HG03565 (cell line): ENCODE measurements around the gene CLASP1.

Experiments
- ATAC-seq: cut with Tn5 transposase; IDR thresholded peaks from one replicate; pipeline ENCODE4 v1.9.1; 2021; ENCODE audit warnings: mild to moderate bottlenecking, moderate library complexity; ENCODE audit not compliant: unreplicated experiment

The CLASP1 gene

DNA sequence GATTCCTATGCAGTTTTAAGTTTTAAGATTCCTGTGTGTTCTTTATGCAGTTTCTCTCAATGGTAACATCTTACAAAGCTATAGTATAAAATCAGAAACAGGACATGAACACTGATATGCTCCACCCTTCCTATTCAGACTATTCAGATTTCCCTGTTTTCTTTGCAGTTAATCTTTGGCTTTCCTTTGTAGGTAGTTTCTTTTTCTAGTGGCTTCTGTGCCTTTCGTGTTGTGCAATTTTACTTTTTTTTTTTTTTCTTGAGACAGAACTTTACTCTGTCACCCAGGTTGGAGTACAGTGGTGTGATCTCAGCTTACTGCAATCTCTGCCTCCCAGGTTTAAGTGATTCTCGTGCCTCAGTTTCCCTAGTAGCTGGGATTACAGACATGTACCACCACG is 213.5 kb downstream of the CLASP1 start:
- ATAC-seq: no peak

- no peak for ATAC-seq
Measured at GRCh38 chr2:121431214-121431613, 218.0 kb downstream of the CLASP1 start.

- no peak for ATAC-seq
Measured at GRCh38 chr2:121429927-121430520, 219.2 kb downstream of the CLASP1 start.

- no peak for ATAC-seq
Measured at GRCh38 chr2:121429119-121429903, 220.0 kb downstream of the CLASP1 start.

DNA sequence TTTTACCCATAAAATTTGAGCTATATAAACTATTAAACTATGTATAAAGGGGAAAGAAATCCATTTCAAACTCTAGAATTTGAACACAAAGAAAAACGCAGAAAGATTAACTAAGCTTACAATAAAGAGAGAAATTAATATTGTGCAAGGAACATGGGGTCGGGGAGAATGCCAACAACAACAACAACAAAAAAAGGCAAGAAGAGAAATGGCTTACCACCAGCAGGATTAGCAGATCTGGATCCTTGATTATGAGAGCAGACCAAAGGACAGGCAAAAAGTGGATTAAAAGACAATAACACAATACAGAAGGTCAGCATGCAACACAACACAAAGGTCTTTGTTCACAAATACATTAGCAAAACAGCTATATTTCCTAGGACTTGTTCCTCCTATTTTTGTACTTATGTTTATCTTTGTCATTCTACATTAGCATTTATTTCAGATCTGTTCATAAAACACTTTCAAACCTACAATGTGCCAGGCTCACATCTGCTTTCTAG is 222.0 kb downstream of the CLASP1 start:
- no peak for ATAC-seq

DNA sequence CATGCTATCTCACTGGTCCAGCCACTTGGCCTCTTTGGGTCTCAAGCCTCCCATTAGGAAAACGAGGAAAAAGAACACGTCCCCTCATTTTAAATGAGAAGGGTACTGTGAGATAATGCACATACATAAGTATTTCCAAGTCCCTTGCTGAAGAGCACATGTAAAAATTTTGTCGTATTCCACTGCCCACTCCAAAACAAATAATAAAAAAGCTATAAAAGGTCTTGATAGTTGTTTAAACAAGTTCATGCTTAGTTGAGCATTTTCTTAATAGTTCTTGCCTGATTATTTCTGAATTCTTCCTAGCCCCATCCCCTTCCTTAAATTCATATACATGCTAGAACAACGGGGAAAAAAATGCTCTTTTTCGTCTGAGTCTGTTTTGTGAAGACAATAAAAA is 228.8 kb downstream of the CLASP1 start:
- ATAC-seq: no peak

GRCh38 chr2:121419081-121419699 is 230.1 kb downstream of the CLASP1 start:
- ATAC-seq: no peak

DNA sequence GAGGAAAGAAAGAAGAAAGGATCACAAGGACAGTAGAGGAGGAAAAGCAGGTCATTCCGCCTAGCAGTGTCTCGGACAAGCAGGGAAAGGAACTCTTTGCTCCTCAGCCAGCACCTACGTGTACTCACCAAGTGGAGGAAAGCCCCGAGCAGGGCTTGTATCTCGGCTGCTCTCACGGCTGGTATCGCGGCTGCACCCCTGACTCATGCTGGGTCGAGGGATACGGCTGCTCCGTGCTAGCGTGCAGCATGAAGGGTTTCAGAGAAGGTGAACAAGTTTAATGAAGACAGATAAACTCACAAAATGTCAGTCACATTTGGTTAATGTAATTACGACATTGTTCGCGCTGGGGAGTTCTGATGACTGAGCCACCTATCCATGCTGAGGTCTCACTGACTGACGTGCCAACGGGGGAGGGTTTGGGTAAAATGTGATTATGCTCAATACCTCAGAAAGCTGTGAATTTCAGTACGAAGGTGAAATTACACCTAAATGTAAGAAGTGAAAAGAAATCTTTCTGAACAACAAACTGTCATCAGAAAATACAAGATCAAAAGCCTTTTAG is 230.7 kb downstream of the CLASP1 start:
- no peak for ATAC-seq

GRCh38 chr2:121417826-121418225 is 231.4 kb downstream of the CLASP1 start:
- ATAC-seq: no peak

DNA sequence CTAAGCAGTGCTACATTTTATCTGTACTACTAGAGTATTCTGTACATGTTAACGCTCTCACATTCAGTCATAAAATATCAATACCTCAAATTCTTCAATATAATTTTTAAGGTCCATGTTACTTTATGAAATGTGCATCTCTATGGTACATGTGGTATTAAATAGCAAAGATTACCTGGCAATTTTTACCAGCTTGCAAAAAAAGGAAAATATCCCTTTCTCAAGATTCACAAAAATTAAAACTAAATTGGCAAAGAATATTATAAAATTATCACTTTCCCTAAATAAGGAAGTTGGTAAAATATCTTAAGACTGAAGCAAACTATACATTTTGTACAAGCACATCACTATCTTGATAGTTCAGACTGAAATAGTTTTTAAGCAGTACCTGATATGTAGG is 233.5 kb downstream of the CLASP1 start:
- ATAC-seq: no peak

DNA sequence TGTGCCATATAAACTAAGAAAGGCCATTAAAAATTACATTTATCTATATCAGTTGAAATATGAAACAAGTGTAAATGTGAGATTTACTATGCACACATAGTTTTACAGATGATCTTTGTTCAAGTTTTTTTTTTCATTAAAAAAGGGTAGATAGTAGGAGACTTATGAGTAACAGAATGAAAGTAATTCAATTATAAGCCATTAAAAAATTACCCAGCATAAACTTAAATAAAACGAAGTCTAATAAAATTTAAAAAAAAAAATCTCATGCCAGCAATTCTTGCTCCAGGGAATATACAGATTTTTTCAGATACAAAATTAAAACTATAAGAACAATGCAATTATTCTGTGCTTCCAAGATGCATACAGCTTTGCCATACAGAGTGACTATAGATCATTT is 236.9 kb downstream of the CLASP1 start:
- ATAC-seq: no peak

- no peak for ATAC-seq
Measured at GRCh38 chr2:121409966-121410365, 239.3 kb downstream of the CLASP1 start.

DNA sequence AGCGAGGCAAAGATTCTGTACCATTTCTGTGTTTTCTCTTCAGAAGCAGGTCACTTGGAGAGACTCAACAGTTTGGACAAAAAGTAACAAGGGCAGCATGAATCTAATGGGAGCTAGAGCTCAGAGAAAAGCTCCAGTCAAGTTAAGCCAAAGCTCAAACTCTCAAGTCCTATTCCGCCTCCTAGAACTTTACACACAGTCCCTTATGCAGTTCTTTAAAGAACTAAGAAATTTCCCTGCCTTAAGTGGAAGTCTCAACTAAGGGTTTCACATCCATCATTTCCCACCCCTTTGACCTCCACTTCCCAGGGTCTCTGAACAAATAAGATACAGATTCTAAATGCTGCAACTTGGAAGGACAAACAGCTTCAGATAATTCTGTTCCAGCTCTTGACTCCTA is 239.9 kb downstream of the CLASP1 start:
- ATAC-seq: no peak

DNA sequence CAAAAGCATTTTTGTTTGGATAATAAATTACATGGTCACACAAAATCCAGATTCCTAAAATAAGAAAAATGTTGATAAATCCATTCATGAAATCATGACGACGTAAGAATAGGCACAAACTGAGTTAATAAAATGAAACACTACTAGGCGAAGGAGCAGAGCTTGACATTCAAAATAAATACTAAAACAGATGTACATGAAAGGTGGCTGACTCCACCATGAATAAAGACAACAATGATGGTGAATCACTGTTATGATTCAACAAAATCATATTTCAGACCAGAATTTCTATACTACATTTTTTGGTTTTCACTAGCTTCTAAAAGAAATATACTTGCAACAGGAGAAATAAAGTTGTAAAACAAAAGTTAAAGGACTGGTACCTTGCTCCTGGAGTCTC is 240.6 kb downstream of the CLASP1 start:
- no peak for ATAC-seq

DNA sequence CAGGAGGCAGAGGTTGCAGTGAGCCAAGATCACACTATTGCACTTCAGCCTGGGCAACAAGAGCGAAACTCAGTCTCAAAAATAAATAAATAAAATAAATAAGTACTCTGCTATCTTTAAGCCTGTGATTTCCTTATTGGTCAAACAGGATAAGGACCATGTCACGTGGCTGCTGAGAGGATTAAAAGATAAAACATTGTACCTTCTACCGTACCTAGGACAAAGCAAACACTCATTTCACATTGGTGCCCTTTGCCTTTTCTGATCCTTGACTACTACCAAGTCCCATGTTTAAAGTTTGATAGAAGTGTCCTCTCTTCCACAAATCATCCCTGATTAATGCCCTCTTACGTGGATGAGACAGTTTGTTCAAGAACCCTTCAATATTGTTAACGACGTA is 244.0 kb downstream of the CLASP1 start:
- ATAC-seq: no peak

DNA sequence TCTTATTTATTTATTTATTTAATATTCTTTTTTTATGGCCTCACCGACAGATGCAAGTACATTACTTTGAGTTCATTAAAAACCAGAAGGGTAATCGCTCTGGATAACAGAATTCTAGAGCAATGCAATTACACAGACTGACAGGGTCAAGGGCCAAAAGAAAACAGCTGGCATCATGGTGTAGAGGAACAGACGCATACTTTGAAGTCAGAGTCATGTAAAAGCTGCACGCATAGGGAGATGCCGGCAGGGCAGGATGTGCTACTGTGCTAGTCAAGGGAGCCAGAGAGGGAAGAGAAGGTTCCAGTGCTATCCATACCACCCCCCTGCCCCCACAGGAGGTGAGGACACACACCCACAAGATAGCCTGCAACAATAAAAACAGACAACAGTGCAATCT is 249.1 kb downstream of the CLASP1 start:
- no peak for ATAC-seq

DNA sequence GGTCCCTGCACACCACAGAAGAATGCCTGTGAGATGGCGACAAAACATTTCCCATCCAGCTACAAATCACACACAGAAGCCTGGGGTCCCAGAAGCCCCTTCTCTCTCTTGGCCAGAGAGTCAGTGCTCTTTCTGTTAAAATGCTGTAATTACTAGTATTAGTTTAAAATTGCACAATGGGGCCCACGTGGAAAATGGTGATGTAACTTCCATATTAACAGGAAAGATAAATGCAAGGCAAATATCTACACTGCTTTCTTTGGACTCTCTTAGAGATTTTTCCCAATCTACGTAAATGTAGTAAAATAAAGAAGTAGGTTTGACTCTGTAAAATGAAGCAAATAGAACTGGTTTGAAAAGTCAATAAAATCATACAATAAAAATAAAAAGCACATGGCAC is 250.4 kb downstream of the CLASP1 start:
- no peak for ATAC-seq

- ATAC-seq: no peak
Measured at GRCh38 chr2:121390082-121390692, 259.1 kb downstream of the CLASP1 start.

GRCh38 chr2:121388371-121388770 is 260.9 kb downstream of the CLASP1 start:
- ATAC-seq: no peak

DNA sequence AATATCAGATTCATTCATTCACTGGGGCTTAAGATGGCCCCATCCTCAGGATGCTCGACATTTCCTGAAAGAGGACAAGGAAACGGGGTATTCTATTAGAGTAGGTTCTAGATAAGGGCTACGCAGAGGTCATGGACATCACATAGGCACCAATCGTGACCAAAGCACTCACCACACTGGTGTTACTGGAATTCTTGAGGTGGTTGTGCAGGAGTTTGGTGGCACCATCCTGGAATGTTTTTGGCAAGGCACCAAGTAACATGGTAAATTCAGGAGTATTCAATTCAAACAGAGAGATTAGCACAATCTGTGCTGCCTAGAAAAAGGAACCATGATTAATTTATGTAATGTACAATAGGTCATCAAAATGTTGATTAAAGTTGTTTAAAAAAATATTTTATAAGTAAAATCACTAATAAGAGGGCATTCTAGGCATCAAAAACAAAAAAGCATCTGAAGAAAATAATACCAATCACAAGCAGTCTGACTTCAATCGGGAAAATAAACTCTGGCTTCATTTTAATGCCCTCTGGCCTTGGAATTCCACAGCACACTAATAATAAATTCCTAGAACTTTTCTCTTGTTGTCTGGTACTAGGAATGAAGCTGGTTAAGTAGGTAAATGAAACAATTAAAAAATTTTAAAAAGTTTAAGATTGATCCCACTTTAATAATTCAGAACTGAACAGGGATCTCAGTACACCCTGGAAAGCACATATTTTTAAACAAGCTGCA is 261.5 kb downstream of the CLASP1 start:
- no peak for ATAC-seq

GRCh38 chr2:121386707-121387106 is 262.6 kb downstream of the CLASP1 start:
- no peak for ATAC-seq
